ENCODE measurements around the gene TET3. TPM values are rescaled to one million over a fixed set of nuclear protein-coding genes. Genes with fewer than 3 reads are reported as not detected.

TET3 gene
- total RNA-seq, 3 donors from 2014 or later (not counting 1 experiment from before 2014, with no cell fraction given), result 40.0 to 47.9 (median 45.3) TPM

- Histone ChIP-seq H3K36me3 (ENCODE audit: control insufficient read depth, insufficient read depth, low read length) (no peaks in the 10 kb centered on the region), H3K27me3 (ENCODE audit: control insufficient read depth, insufficient read depth, low read length) (no peaks in the 10 kb centered on the region), H3K27ac (ENCODE audit: low read length) (no peak overlapping the region), H3K4me1 (ENCODE audit: control insufficient read depth, insufficient read depth, low read length) (peaks cover 59% of the 10 kb centered on the region), H3K9me3 (ENCODE audit: control insufficient read depth, insufficient read depth, low read length) (no peaks in the 10 kb centered on the region), H3K4me3 (ENCODE audit: low read length) (no peak overlapping the region)
- no peak for TF ChIP-seq CTCF (IDR thresholded peaks at IDR 0.05)
- ATAC-seq (no peak), DNase-seq (no peak)
- no peaks in the 10 kb centered on the region for H3K27me3 Mint-ChIP-seq (ENCODE audit: low read depth in 2 of 2)
- H3K27ac Mint-ChIP-seq, result peak overlapping the region in 1 of 2 donors; percentile 96
- H3K4me1 Mint-ChIP-seq, result peaks cover 60 to 74% of the 10 kb centered on the region in 2 donors
- no peak overlapping the region for H3K4me3 Mint-ChIP-seq
- H3K9me3 Mint-ChIP-seq, result no peaks in the 10 kb centered on the region
- intact Hi-C loops (cut with micrococcal nuclease), result no loop called here
- H3K36me3 Mint-ChIP-seq, result no peaks in the 10 kb centered on the region
Observed at GRCh38 chr2:74028290-74028689, 43.6 kb downstream of the TET3 start.

DNA sequence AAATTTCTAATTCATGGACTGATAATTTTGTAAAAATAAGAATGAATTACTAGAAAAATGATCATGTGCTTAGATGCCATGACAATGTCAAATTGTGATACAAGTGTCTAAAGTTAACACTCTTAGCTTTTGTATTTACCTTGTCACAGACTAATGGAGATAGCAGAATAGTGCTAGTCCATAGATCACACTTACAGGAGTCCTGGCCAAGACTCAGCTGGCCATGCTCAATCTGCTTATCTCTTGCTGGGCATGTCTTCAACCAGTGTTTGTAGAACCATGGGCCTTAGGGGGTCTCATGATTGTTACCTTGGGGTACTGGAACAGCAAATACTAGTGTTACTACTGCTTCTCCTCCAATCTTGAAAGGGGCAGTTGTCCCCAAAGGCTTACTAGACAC is 44.0 kb downstream of the TET3 start:
- no peaks in the 10 kb centered on the region for H3K36me3 Mint-ChIP-seq
- no peak for TF ChIP-seq CTCF (IDR thresholded peaks at IDR 0.05)
- Histone ChIP-seq H3K4me3 (ENCODE audit: low read length) (no peak overlapping the region), H3K4me1 (ENCODE audit: control insufficient read depth, insufficient read depth, low read length) (peaks cover 62% of the 10 kb centered on the region), H3K9me3 (ENCODE audit: control insufficient read depth, insufficient read depth, low read length) (no peaks in the 10 kb centered on the region), H3K27ac (ENCODE audit: low read length) (no peak overlapping the region), H3K36me3 (ENCODE audit: control insufficient read depth, insufficient read depth, low read length) (no peaks in the 10 kb centered on the region), H3K27me3 (ENCODE audit: control insufficient read depth, insufficient read depth, low read length) (no peaks in the 10 kb centered on the region)
- intact Hi-C loops (cut with micrococcal nuclease), result no loop called here
- H3K4me1 Mint-ChIP-seq, result peaks cover 64 to 78% of the 10 kb centered on the region in 2 donors
- H3K4me3 Mint-ChIP-seq, result no peak overlapping the region
- no peaks in the 10 kb centered on the region for H3K9me3 Mint-ChIP-seq
- no peaks in the 10 kb centered on the region for H3K27me3 Mint-ChIP-seq (ENCODE audit: low read depth in 2 of 2)
- peak overlapping the region; percentile 96 to 98 for H3K27ac Mint-ChIP-seq
- no peak for ATAC-seq
- DNase-seq, result no peak

DNA sequence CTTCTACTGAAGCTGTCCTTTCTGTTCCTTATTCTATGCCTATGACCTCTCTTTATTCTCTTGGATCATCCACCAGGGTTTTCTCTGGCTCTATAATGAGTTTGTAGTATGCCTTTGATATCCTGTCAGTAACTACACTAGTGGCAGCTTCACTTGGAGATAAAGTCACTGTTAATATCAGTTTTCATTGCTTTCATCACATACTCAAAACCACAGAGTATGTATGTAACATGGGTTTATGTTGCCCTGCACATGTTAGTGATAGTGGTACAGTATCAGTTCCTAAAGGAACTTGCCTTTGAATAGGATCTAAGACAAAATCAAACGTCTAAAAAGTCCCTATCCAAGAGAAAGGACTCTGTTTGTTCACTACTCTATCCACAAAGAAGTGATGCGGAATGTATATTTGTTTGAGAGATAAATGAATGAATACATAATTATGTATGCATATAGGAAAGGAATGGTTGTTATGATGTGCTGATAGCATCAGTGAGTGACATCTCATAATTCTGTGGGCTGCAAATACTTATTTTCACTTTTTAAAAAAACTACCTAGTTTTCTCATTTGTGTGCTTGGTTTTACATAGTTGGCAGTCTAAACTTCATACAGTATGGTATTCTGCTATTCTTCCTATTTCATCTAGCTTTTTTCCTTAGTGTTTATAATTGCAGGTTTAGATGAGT is 45.1 kb downstream of the TET3 start:
- ATAC-seq, result no peak
- H3K27ac ChIP-seq (ENCODE audit: low read length), result no peak overlapping the region
- WGBS (ENCODE audit: insufficient coverage), result no CpG with 5 or more reads among the region's 2 CpGs

More for the DNA sequence above, 45.1 kb downstream of the TET3 start:
- H3K4me3 ChIP-seq (ENCODE audit: low read length), result no peak overlapping the region
- DNase-seq, result no peak
- H3K4me3 Mint-ChIP-seq, result peak overlapping the region; percentile 69
- H3K36me3 ChIP-seq (ENCODE audit: control insufficient read depth, insufficient read depth, low read length), result no peaks in the 10 kb centered on the region
- intact Hi-C loops (cut with micrococcal nuclease), result no loop called here
- TF ChIP-seq CTCF (IDR thresholded peaks at IDR 0.05), result no peak
- H3K27me3 ChIP-seq (ENCODE audit: control insufficient read depth, insufficient read depth, low read length), result no peaks in the 10 kb centered on the region
- no peaks in the 10 kb centered on the region for H3K36me3 Mint-ChIP-seq
- no peaks in the 10 kb centered on the region for H3K27me3 Mint-ChIP-seq (ENCODE audit: low read depth in 2 of 2)
- peak overlapping the region; percentile 96 to 98 for H3K27ac Mint-ChIP-seq
- no peaks in the 10 kb centered on the region for H3K9me3 Mint-ChIP-seq
- H3K4me1 Mint-ChIP-seq, result peaks cover 76 to 83% of the 10 kb centered on the region in 2 donors
- H3K4me1 ChIP-seq (ENCODE audit: control insufficient read depth, insufficient read depth, low read length), result peaks cover 60% of the 10 kb centered on the region
- no peaks in the 10 kb centered on the region for H3K9me3 ChIP-seq (ENCODE audit: control insufficient read depth, insufficient read depth, low read length)

Measured in natural killer cell (primary cell).